DMS153 treated with DMSO at 0.1 percent for 48 hours (cell line): ENCODE measurements around the gene ALDH2.
"Not testable (repeated sequence)": the region's sequence is repeated elsewhere in the genome, so short reads cannot be mapped to it uniquely, and the experiment has no call there.

Experiments
- DNase-seq: peaks from one replicate; lab custom pipeline; 2025; ENCODE audit not compliant: unreplicated experiment; lab: John Stamatoyannopoulos, UW

ALDH2 gene

GRCh38 chr12:111766608-111767361 lies at the start of gene ALDH2:
ALDH2 (plus strand) TSS chr12:111766933; CDS start chr12:111766983, 50 bp downstream.
- peak; percentile 15 for DNase-seq

GRCh38 chr12:111719316-111719715 lies 47.4 kb upstream of the ALDH2 start:
- not testable (repeated sequence) for DNase-seq

GRCh38 chr12:111720457-111720856 lies 46.3 kb upstream of the ALDH2 start:
- no peak for DNase-seq

- DNase-seq: not testable (repeated sequence)
Measured at GRCh38 chr12:111723646-111724360, 42.9 kb upstream of the ALDH2 start.

- DNase-seq: no peak
Measured at GRCh38 chr12:111728795-111729194, 37.9 kb upstream of the ALDH2 start.

GRCh38 chr12:111730420-111730819 lies 36.3 kb upstream of the ALDH2 start:
- DNase-seq: no peak

- no peak for DNase-seq
Measured at GRCh38 chr12:111732786-111733185, 33.9 kb upstream of the ALDH2 start.

- DNase-seq: no peak
Measured at GRCh38 chr12:111733340-111733915, 33.3 kb upstream of the ALDH2 start.

- DNase-seq: not testable (repeated sequence)
Measured at GRCh38 chr12:111739524-111739923, 27.2 kb upstream of the ALDH2 start.

GRCh38 chr12:111741235-111741812 lies 25.4 kb upstream of the ALDH2 start:
- peak; percentile 47 for DNase-seq

- DNase-seq: no peak
Measured at GRCh38 chr12:111745211-111745610, 21.5 kb upstream of the ALDH2 start.

- DNase-seq: no peak
Measured at GRCh38 chr12:111747333-111747732, 19.4 kb upstream of the ALDH2 start.

GRCh38 chr12:111748151-111748672 lies 18.5 kb upstream of the ALDH2 start:
- DNase-seq: no peak

- no peak for DNase-seq
Measured at GRCh38 chr12:111748867-111749266, 17.9 kb upstream of the ALDH2 start.

- no peak for DNase-seq
Measured at GRCh38 chr12:111749391-111749790, 17.3 kb upstream of the ALDH2 start.

GRCh38 chr12:111753144-111753881 lies 13.4 kb upstream of the ALDH2 start:
- peak; percentile 28 for DNase-seq

GRCh38 chr12:111754671-111755070 lies 12.1 kb upstream of the ALDH2 start:
- no peak for DNase-seq

- no peak for DNase-seq
Measured at GRCh38 chr12:111756196-111756595, 10.5 kb upstream of the ALDH2 start.

GRCh38 chr12:111756681-111757080 lies 10.1 kb upstream of the ALDH2 start:
- no peak for DNase-seq

GRCh38 chr12:111757361-111758119 lies 9.2 kb upstream of the ALDH2 start:
- no peak for DNase-seq
